Ishikawa (cell line): ENCODE results near the gene TRIB2.

Experiments
- CEBPB ChIP-seq: IDR thresholded peaks from 2 replicates; pipeline ENCODE4 v1.6.1; 2012
- CREB1 ChIP-seq: IDR thresholded peaks from 2 replicates; pipeline ENCODE4 v1.6.1; 2012; ENCODE audit warnings: low read depth
- EGR1 ChIP-seq: IDR thresholded peaks from 2 replicates; pipeline ENCODE4 v1.6.1; 2012
- EP300 ChIP-seq: IDR thresholded peaks from 2 replicates; pipeline ENCODE4 v1.6.1; 2012; ENCODE audit warnings: borderline replicate concordance
- FOXM1 ChIP-seq: IDR thresholded peaks from 2 replicates; pipeline ENCODE4 v1.6.1; 2012; ENCODE audit warnings: low read depth, borderline replicate concordance
- MAX ChIP-seq: IDR thresholded peaks from 2 replicates; pipeline ENCODE4 v1.6.1; 2012
- NFIC ChIP-seq: IDR thresholded peaks from 2 replicates; pipeline ENCODE4 v1.6.1; 2012
- RAD21 ChIP-seq: IDR thresholded peaks from 2 replicates; pipeline ENCODE4 v1.6.1; 2012; ENCODE audit warnings: low read depth
- REST ChIP-seq: IDR thresholded peaks from 2 replicates; pipeline ENCODE4 v1.6.1; 2012; ENCODE audit warnings: low read depth, mild to moderate bottlenecking
- TAF1 ChIP-seq: IDR thresholded peaks from 2 replicates; pipeline ENCODE4 v1.6.1; 2012; ENCODE audit warnings: low read depth, mild to moderate bottlenecking
- TCF12 ChIP-seq: IDR thresholded peaks from 2 replicates; pipeline ENCODE4 v1.6.1; 2012; ENCODE audit warnings: low read depth
- TEAD4 ChIP-seq: IDR thresholded peaks from 2 replicates; pipeline ENCODE4 v1.6.1; 2012
- USF1 ChIP-seq: IDR thresholded peaks from 2 replicates; pipeline ENCODE4 v1.6.1; 2012
- YY1 ChIP-seq: IDR thresholded peaks from 2 replicates; pipeline ENCODE4 v1.6.1; 2012; ENCODE audit warnings: low read depth
- ZBTB7A ChIP-seq: IDR thresholded peaks from 2 replicates; pipeline ENCODE4 v1.6.1; 2012; ENCODE audit warnings: low read depth

TRIB2 gene

GRCh38 chr2:12737297-12737696 is 20.6 kb downstream of the TRIB2 start:
- no peak for TF ChIP-seq REST
- no peak for TF ChIP-seq FOXM1
- no peak for TF ChIP-seq CEBPB
- no peak for TF ChIP-seq EP300
- TF ChIP-seq NFIC, result no peak
- TF ChIP-seq MAX, result no peak
- no peak for TF ChIP-seq USF1
- no peak for TF ChIP-seq RAD21
- no peak for TF ChIP-seq TAF1
- TF ChIP-seq YY1, result no peak
- TF ChIP-seq TCF12, result no peak
- TF ChIP-seq ZBTB7A, result no peak
- no peak for TF ChIP-seq TEAD4

- no peak for TF ChIP-seq TEAD4
- no peak for TF ChIP-seq CEBPB
- no peak for TF ChIP-seq EGR1
- TF ChIP-seq ZBTB7A, result no peak
- no peak for TF ChIP-seq EP300
- no peak for TF ChIP-seq REST
- TF ChIP-seq TAF1, result no peak
- no peak for TF ChIP-seq FOXM1
- no peak for TF ChIP-seq RAD21
- no peak for TF ChIP-seq YY1
- no peak for TF ChIP-seq USF1
- no peak for TF ChIP-seq NFIC
Observed at GRCh38 chr2:12737738-12738485, 21.2 kb downstream of the TRIB2 start.

GRCh38 chr2:12739721-12740254 is 23.1 kb downstream of the TRIB2 start:
- no peak for TF ChIP-seq ZBTB7A
- no peak for TF ChIP-seq EP300
- no peak for TF ChIP-seq CREB1
- TF ChIP-seq MAX, result no peak
- no peak for TF ChIP-seq EGR1
- no peak for TF ChIP-seq FOXM1
- no peak for TF ChIP-seq USF1
- no peak for TF ChIP-seq NFIC
- no peak for TF ChIP-seq REST
- no peak for TF ChIP-seq TCF12
- no peak for TF ChIP-seq TEAD4
- TF ChIP-seq CEBPB, result no peak
- TF ChIP-seq YY1, result no peak
- TF ChIP-seq TAF1, result no peak
- TF ChIP-seq RAD21, result no peak
